T-helper 1 cell (primary cell): ENCODE data around the gene DNAH12.

Experiments used
- DNase-seq, 5 donors: peaks; one replicate each; pipeline ENCODE4 v3.0.0-alpha.2; 2012 to 2020

DNAH12 gene

GRCh38 chr3:57298041-57298440, 246.1 kb downstream of the DNAH12 start:
- DNase-seq = no peak

GRCh38 chr3:57292897-57293526, 251.1 kb downstream of the DNAH12 start:
- DNase-seq = no peak

- DNase-seq = no peak
Observed at GRCh38 chr3:57292159-57292896, 251.8 kb downstream of the DNAH12 start, which contains the start of gene ASB14. Gene ASB14 (minus strand): TSS chr3:57292685. CDS start chr3:57292033, 652 bp downstream.

GRCh38 chr3:57288403-57288802, 255.7 kb downstream of the DNAH12 start:
- DNase-seq = no peak

- DNase-seq = no peak
Observed at GRCh38 chr3:57287205-57287604, 256.9 kb downstream of the DNAH12 start.

- DNase-seq = no peak
Observed at GRCh38 chr3:57283334-57283733, 260.8 kb downstream of the DNAH12 start.

GRCh38 chr3:57281715-57282114, 262.4 kb downstream of the DNAH12 start:
- DNase-seq = peak in 1 of 5 donors; percentile 9

- no peak for DNase-seq
Observed at GRCh38 chr3:57279685-57280084, 264.5 kb downstream of the DNAH12 start.

GRCh38 chr3:57278237-57278636, 265.9 kb downstream of the DNAH12 start:
- DNase-seq = no peak

GRCh38 chr3:57275393-57275792, 268.8 kb downstream of the DNAH12 start:
- DNase-seq = no peak

- DNase-seq = no peak
Observed at GRCh38 chr3:57274845-57275244, 269.3 kb downstream of the DNAH12 start.

- DNase-seq = no peak
Observed at GRCh38 chr3:57268416-57268815, 275.7 kb downstream of the DNAH12 start.

GRCh38 chr3:57261929-57262328, 282.2 kb downstream of the DNAH12 start:
- no peak for DNase-seq

- no peak for DNase-seq
Observed at GRCh38 chr3:57261119-57261518, 283.0 kb downstream of the DNAH12 start.

GRCh38 chr3:57257678-57258077, 286.5 kb downstream of the DNAH12 start:
- no peak for DNase-seq

GRCh38 chr3:57256844-57257243, 287.3 kb downstream of the DNAH12 start:
- DNase-seq = no peak

- DNase-seq = no peak
Observed at GRCh38 chr3:57252404-57252803, 291.7 kb downstream of the DNAH12 start.

GRCh38 chr3:57244946-57245345, 299.2 kb downstream of the DNAH12 start:
- no peak for DNase-seq
